Left cardiac atrium (tissue), 4 donors: ENCODE measurements around the gene AGRN. TPM values are rescaled to one million over a fixed set of nuclear protein-coding genes. Genes with fewer than 3 reads are reported as not detected.
A peak's percentile ranks its signal among the peaks of the same experiment; 100 is the strongest.
"Not testable (repeated sequence)": the region's sequence is repeated elsewhere in the genome, so short reads cannot be mapped to it uniquely, and the experiment has no call there.

Experiments used
- ATAC-seq, 2 donors: fragments of 200-7000 bp; cut with Tn5 transposase; one replicate each; pipeline ENCODE4 v1.9.1; 2020; ENCODE audit warnings: mild to moderate bottlenecking in 2 of 2, moderate library complexity in 2 of 2
- DNase-seq: peaks from one replicate; pipeline ENCODE4 v3.0.0-alpha.2; 2020
- intact Hi-C, 2 donors: fragments of 100-400 bp; cut with DNase I; formaldehyde crosslinking; loops; one replicate each; pipeline versions ENCODE4 v1.14.1 to v1.15.1; 2022 to 2023
- total RNA-seq, 2 donors: library from RNA; stranded (reverse); fragmentation: NEBNext Ultra II Directional; extraction: Animal tissue kit (Norgen Biotek cat#: 25700); gene quantifications; one replicate each; pipeline ENCODE4 v1.2.1, GENCODE V29; 2021
- donor health status: DM: no; HTN: yes; CAD: no.
- donor health status: DM: no; HTN: yes; CAD: no; lungs with severe emphysema.
- donor health status: DM: yes; HTN: yes; CAD: no.
- donor health status: Dilated cardiomyopathy.

AGRN gene
- total RNA-seq, 2 donors from 2014 or later = 14.8 to 25.7 TPM

- DNase-seq = peak; percentile 28
- no peak for ATAC-seq
- intact Hi-C loops = no loop called here
Observed at GRCh38 chr1:997993-998744, 21.8 kb upstream of the AGRN start.

- DNase-seq (no peak), ATAC-seq (no peak)
- intact Hi-C loops = no loop called here
Observed at GRCh38 chr1:998745-998994, 21.2 kb upstream of the AGRN start.

GRCh38 chr1:998995-999724 lies 20.8 kb upstream of the AGRN start:
- intact Hi-C loops = no loop called here
- peak; percentile 1 to 13 for ATAC-seq
- peak; percentile 52 for DNase-seq

- DNase-seq = peak; percentile 96
- ATAC-seq = peak; percentile 83 to 84
- intact Hi-C loops = no loop called here
Observed at GRCh38 chr1:999725-1000356, 20.1 kb upstream of the AGRN start, which contains the start of gene HES4. TSS of gene HES4 (minus strand) at chr1:1000097. CDS start at chr1:999973, 124 bp downstream.

- ATAC-seq (peak; percentile 63 to 67), DNase-seq (peak; percentile 87)
- intact Hi-C loops = no loop called here
Observed at GRCh38 chr1:1000357-1001056, 19.4 kb upstream of the AGRN start.

GRCh38 chr1:1001057-1001783 lies 18.7 kb upstream of the AGRN start:
- intact Hi-C loops = no loop called here
- ATAC-seq (no peak), DNase-seq (no peak)

DNA sequence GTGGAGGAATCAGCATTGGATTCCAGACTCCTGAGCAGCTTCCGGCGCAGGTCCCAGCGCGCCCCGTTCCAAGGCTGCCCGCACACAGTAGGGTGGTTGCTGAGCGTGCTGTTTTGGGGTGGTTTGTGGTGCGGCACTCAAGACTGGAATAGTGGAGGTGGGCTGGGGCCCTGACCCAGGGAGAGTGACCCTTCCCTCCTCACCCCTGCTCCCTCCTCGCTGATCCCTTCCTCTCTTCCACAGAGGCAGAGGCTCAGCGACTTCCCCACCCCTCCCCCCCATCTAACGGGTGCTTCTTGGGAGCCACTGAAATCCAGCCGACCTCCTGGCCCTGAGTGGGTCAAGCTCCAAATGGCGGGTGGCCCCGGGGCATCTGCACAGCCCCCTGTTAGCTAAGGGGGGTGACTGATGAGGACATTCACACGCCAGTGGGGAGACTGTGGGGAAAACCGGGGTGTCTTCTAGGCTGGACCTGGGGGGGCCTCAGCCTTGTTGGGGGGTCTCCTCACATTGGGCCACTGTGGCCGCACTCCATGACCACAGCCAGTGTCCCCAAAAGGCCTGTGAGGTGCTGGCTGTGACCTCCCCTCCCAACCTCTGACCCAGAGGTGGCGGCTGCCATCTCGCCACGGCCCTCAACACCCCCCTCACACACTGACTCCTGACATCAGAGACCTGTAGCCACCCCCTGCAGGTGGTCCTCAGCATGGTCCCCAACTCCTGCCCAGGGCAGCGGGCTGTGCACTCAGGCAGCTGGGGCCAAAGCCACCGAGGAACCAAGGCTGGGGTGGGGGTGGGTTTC lies 16.1 kb upstream of the AGRN start:
- ATAC-seq (no peak), DNase-seq (no peak)
- intact Hi-C loops = no loop called here

- ATAC-seq (no peak), DNase-seq (no peak)
- intact Hi-C loops = no loop called here
Observed at GRCh38 chr1:1004420-1004779, 15.5 kb upstream of the AGRN start.

DNA sequence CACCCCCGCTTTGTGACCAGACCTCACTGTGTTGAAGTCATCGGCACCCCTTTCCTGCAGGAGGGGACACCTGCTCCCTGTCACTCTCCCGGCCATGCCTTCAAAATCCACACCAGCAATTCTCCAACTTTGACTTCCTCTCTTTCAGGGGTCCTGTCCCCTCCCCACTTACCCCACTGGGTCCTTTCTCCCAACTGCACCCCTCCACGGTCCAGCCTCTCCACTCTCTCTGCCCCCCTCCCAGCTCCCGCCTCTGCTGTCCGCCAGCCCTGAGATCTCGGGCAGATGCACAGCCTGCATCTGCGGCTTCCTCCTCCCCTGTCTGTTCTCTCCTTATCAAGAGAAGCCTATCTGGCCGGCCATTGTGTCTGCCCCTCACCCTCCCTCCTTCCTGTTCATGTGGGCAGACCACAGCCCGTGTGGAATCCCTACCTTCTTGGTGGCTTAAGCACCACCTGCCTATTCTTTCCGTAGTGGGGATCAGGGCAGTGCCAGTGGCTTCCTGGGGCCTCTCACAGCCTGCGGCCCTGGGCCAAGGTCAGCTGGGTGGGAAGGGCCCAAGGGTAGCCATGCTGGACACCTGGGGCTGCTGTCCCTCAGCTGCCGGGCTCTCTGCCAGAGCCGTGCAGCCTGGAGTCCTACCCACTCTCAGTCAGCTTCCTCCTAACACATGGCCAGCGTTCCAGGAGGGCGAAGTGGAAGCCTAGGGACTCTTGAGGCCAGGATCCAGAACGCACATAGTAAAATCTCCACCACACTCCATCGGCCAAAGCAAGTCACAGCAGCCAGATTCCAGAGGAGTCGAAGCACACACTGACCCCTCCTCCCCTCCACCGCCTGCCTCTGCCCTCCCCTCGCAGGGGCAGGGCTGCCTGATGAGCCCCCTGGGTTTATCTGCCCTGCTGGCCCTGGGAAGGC lies 14.9 kb upstream of the AGRN start:
- ATAC-seq (peak; percentile 6), DNase-seq (peak; percentile 50)
- intact Hi-C loops = no loop called here

DNA sequence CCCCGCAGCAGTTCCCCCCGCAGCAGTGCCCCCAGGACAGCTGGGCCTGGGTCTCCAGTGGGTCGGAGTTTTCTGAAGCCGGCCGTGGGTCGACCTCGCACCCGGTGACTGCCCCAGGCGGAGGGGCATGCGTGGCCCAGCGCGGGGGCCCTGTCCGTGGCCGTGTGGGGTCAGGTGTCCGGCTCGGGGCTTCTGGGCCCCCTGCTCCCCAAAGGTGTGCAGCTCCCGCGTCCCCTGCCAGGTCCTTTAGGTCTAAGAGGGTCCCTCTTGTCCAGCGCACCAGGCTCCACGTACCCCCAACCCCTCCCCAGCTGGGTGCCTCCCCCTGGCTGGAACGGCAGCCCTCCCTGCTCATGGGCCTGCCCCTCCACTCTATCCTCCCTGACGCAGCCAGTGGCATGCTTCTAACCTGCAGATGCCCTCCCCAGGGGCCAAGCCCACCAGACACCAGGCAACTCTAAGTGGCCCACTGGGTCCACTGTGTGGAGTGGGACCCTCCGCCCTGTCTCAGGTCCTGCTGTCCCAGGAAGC lies 14.1 kb upstream of the AGRN start:
- ATAC-seq (no peak), DNase-seq (no peak)
- intact Hi-C loops = no loop called here

- ATAC-seq (no peak), DNase-seq (no peak)
- intact Hi-C loops = no loop called here
Observed at GRCh38 chr1:1006305-1007159, 13.4 kb upstream of the AGRN start.

DNA sequence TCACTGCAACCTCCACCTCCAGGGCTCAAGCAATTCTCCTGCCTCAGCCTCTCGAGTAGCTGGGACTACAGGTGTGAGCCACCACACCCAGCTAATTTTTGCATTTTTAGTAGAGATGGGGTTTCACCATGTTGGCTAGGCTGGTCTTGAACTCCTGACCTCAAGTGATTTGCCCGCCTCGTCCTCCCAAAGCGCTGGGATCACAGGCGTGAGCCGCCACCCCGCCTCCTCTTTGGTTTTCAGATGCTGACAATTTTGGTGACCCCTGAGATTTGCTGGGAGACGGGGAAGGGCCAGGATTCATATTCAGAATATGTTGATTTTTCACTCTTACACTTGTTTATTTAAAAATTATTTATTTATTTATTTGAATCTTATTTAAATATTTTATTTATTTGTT lies 9.8 kb upstream of the AGRN start:
- ATAC-seq, intact Hi-C loops, DNase-seq: not testable (repeated sequence)

GRCh38 chr1:1011396-1011949 lies 8.4 kb upstream of the AGRN start:
- intact Hi-C loops = no loop called here
- no peak for ATAC-seq
- no peak for DNase-seq

DNA sequence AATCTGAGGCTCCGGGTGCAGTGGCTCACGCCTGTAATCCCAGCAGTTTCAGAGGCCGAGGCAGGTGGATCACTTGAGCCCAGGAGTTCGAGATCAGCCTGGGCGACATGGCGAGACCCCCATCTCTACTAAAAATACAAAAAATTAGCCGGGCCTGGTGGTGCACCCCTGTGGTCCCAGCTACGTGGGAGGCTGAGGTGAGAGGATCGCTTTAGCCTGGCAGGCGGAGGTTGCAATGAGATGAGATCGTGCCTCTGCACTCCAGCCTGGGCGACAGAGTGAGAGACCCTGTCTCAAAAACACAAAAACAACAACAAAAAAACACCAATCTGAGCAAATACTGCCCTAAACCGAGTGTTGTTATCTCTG lies 7.2 kb upstream of the AGRN start:
- ATAC-seq, intact Hi-C loops, DNase-seq: not testable (repeated sequence)

DNA sequence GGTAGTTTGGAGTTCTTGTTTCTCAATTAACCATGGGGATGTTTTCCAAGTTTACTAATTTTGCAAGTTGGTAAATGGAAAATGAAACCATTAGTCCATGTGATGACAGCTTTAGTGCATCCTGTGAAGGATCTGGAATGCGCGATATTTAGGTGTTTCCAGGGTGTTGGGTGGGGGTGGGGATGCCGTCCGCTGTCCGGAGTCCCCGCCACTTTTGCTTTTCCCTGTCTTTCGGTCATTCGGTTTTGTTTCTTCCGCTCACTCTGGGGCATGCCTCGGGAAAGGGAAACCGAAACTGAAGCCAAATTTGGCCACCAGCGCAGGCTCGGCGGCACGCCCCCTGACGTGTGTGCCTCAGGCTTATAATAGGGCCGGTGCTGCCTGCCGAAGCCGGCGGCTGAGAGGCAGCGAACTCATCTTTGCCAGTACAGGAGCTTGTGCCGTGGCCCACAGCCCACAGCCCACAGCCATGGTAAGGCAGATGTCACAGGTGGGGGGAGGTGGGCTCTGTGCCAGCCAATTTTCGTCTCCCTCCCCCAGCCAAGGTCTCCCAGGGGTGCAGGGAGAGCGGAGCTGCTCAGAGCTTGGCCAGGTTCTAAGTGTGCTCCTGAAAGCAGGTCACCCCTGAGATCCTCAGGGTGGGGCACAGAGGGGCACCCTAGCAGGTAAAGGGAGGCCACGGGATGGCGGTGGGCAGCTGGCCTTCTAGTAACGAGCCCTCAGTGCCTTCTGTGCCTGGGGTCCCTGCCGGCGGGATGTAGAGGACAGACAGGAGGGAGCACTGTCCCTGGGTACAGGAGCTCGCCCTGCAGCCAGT lies 6.6 kb upstream of the AGRN start, which contains the start of gene ISG15:
Gene ISG15 (plus strand): TSS at position 393 of the 817 bp plus-strand sequence. CDS start 77 bp downstream, at position 470.
- ATAC-seq = peak; percentile 93 to 95
- DNase-seq = peak; percentile 95
- intact Hi-C loops = no loop called here
